ENCODE results near the gene CLCN7.
"Not testable (repeated sequence)": the region's sequence is repeated elsewhere in the genome, so short reads cannot be mapped to it uniquely, and the experiment has no call there.

Gene CLCN7

GRCh38 chr16:1487395-1488053, 12.7 kb upstream of the CLCN7 start:
- DNase-seq (ENCODE audit: low read depth): no peak

- no peak for DNase-seq (ENCODE audit: low read depth)
These were observed 11.9 kb upstream of the CLCN7 start for GRCh38 chr16:1486551-1487390.

- no peak for DNase-seq (ENCODE audit: low read depth)
These were observed 11.1 kb upstream of the CLCN7 start for GRCh38 chr16:1485847-1486496.

GRCh38 chr16:1481906-1482835, 7.3 kb upstream of the CLCN7 start:
- DNase-seq (ENCODE audit: low read depth): no peak

- not testable (repeated sequence) for DNase-seq (ENCODE audit: low read depth)
These were observed 4.1 kb upstream of the CLCN7 start for GRCh38 chr16:1478937-1479336.

- no peak for DNase-seq (ENCODE audit: low read depth)
These were observed 2.2 kb upstream of the CLCN7 start for GRCh38 chr16:1477033-1477432.

GRCh38 chr16:1475552-1476114, 805 bp upstream of the CLCN7 start:
- no peak for DNase-seq (ENCODE audit: low read depth)

GRCh38 chr16:1474082-1474795, 589 bp downstream of the CLCN7 start:
- no peak for DNase-seq (ENCODE audit: low read depth)

- no peak for DNase-seq (ENCODE audit: low read depth)
These were observed 1.9 kb downstream of the CLCN7 start for GRCh38 chr16:1472974-1473373.

GRCh38 chr16:1471569-1472194, 3.1 kb downstream of the CLCN7 start:
- no peak for DNase-seq (ENCODE audit: low read depth)

- DNase-seq (ENCODE audit: low read depth): no peak
These were observed 4.2 kb downstream of the CLCN7 start for GRCh38 chr16:1470481-1471251.

GRCh38 chr16:1469693-1470201, 5.1 kb downstream of the CLCN7 start:
- DNase-seq (ENCODE audit: low read depth): no peak

GRCh38 chr16:1469141-1469540, 5.7 kb downstream of the CLCN7 start:
- not testable (repeated sequence) for DNase-seq (ENCODE audit: low read depth)

GRCh38 chr16:1468426-1468810, 6.4 kb downstream of the CLCN7 start:
- no peak for DNase-seq (ENCODE audit: low read depth)

GRCh38 chr16:1466968-1467521, 7.8 kb downstream of the CLCN7 start:
- DNase-seq (ENCODE audit: low read depth): no peak

GRCh38 chr16:1466054-1466453, 8.8 kb downstream of the CLCN7 start:
- DNase-seq (ENCODE audit: low read depth): no peak

GRCh38 chr16:1465567-1465915, 9.3 kb downstream of the CLCN7 start:
- DNase-seq (ENCODE audit: low read depth): no peak

- no peak for DNase-seq (ENCODE audit: low read depth)
These were observed 9.8 kb downstream of the CLCN7 start for GRCh38 chr16:1464894-1465566.
